PC-3 (cell line): ENCODE results near the gene VPS37D. TPM values are rescaled to one million over a fixed set of nuclear protein-coding genes. Genes with fewer than 3 reads are reported as not detected.
"Not testable (repeated sequence)": the region's sequence is repeated elsewhere in the genome, so short reads cannot be mapped to it uniquely, and the experiment has no call there.

Experiments used
- ATAC-seq: fragments of 200-7000 bp; cut with Tn5 transposase; 2 replicates; pipeline ENCODE4 v1.9.1; 2020; ENCODE audit warnings: mild to moderate bottlenecking, moderate library complexity
- BruUV-seq: library from RNA; stranded (reverse); fragments of 400-500 nt; replicated peaks from 2 replicates; lab custom pipeline; 2021; lab: Mats Ljungman, UMichigan
- CTCF ChIA-PET: fragments of 300-600 bp; sonication (Branson Sonifier 250); formaldehyde crosslinking; loops from one replicate; lab custom pipeline; 2022; ENCODE audit warnings: antibody characterized with exemption; lab: Charles Lee
- POLR2A ChIA-PET: fragments of 300-600 bp; sonication (Branson Sonifier 250); formaldehyde crosslinking; loops from one replicate; lab custom pipeline; 2022; ENCODE audit warnings: antibody characterized with exemption; ENCODE audit not compliant: unreplicated experiment; lab: Charles Lee
- DNase-seq: peaks from one replicate; pipeline ENCODE4 v3.0.0-alpha.2; 2015
- H2AFZ ChIP-seq: fragments of 300-600 bp; sonication (generic); 2 replicates; pipeline ENCODE4 v1.6.0; 2016; ENCODE audit warnings: antibody characterized with exemption, low read length
- H3F3A ChIP-seq: fragments of 300-600 bp; sonication (generic); one replicate; pipeline ENCODE4 v1.6.0; 2017; ENCODE audit warnings: antibody characterized with exemption, low read length, control low read depth, mild to moderate bottlenecking; ENCODE audit not compliant: unreplicated experiment
- H3K27ac ChIP-seq: fragments of 300-600 bp; sonication (generic); 2 replicates; pipeline ENCODE4 v1.5.1; 2016; ENCODE audit warnings: mild to moderate bottlenecking, low read length
- H3K27me3 ChIP-seq: fragments of 300-600 bp; sonication (generic); 2 replicates; pipeline ENCODE4 v1.6.1; 2016; ENCODE audit warnings: low read length, mixed read lengths
- H3K36me3 ChIP-seq: fragments of 300-600 bp; sonication (generic); 2 replicates; pipeline ENCODE4 v1.6.1; 2016; ENCODE audit warnings: low read depth, mixed run types, low read length, mixed read lengths
- H3K4me1 ChIP-seq: fragments of 300-600 bp; sonication (generic); 2 replicates; pipeline ENCODE4 v1.5.1; 2016; ENCODE audit warnings: low read length; ENCODE audit not compliant: insufficient read depth
- H3K4me2 ChIP-seq: fragments of 300-600 bp; sonication (generic); 2 replicates; pipeline ENCODE4 v1.6.0; 2016; ENCODE audit warnings: low read length
- H3K4me3 ChIP-seq: fragments of 300-600 bp; sonication (generic); 2 replicates; pipeline ENCODE4 v1.5.1; 2016; ENCODE audit warnings: mild to moderate bottlenecking, low read length, mixed read lengths
- H3K79me2 ChIP-seq: fragments of 300-600 bp; sonication (generic); 2 replicates; pipeline ENCODE4 v1.6.1; 2017; ENCODE audit warnings: low read length, mixed read lengths
- H3K9ac ChIP-seq: fragments of 300-600 bp; sonication (generic); 2 replicates; pipeline ENCODE4 v1.6.0; 2016; ENCODE audit warnings: mild to moderate bottlenecking, low read length
- H3K9me2 ChIP-seq: fragments of 300-600 bp; sonication (generic); replicated peaks from 2 replicates; pipeline ENCODE4 v1.6.1; 2016; ENCODE audit warnings: mixed run types, low read length, mixed read lengths
- H3K9me3 ChIP-seq: fragments of 300-600 bp; sonication (generic); 2 replicates; pipeline ENCODE4 v1.6.1; 2016; ENCODE audit warnings: low read length, mixed read lengths
- H4K20me1 ChIP-seq: fragments of 300-600 bp; sonication (generic); 2 replicates; pipeline ENCODE4 v1.6.1; 2016; ENCODE audit warnings: low read length, mixed read lengths
- EZH2 ChIP-seq: fragments of 300-600 bp; sonication (generic); IDR thresholded peaks from one replicate; pipeline ENCODE4 v1.6.1; 2017; ENCODE audit warnings: antibody characterized with exemption, mild to moderate bottlenecking, low read length; ENCODE audit not compliant: unreplicated experiment
- EZH2phosphoT487 ChIP-seq: fragments of 300-600 bp; sonication (generic); IDR thresholded peaks from 2 replicates; pipeline ENCODE4 v1.6.1; 2018; ENCODE audit warnings: mild to moderate bottlenecking, antibody characterized with exemption, low read length, borderline replicate concordance
- intact Hi-C: fragments of 100-400 bp; cut with micrococcal nuclease; formaldehyde crosslinking; loops from 2 replicates; pipeline ENCODE4 v1.9.0; 2023
- total RNA-seq: library from RNA; depleted of rRNA; stranded (reverse); fragments of >200 nt; gene quantifications from 2 replicates; pipeline ENCODE4 v1.2.3, GENCODE V29; 2014
- TF ChIP-seq, protein P1 (sequence below): fragments of 300-600 bp; sonication (generic); conservative IDR thresholded peaks from 2 replicates; pipeline ENCODE4 v1.5.1; 2017; ENCODE audit warnings: antibody characterized with exemption, low read depth, mild to moderate bottlenecking, low read length

Gene VPS37D
- total RNA-seq, 1 experiment from 2014 or later, result 6.3 TPM

GRCh38 chr7:73708961-73709549, 41.4 kb downstream of the VPS37D start:
- no peaks in the 10 kb centered on the region for H3K9me3 ChIP-seq
- peaks cover 62% of the 10 kb centered on the region for H3K4me1 ChIP-seq
- no peak overlapping the region for H3K4me3 ChIP-seq
- H3K9ac ChIP-seq, result no peak overlapping the region
- peak overlapping the region; percentile 25 for H3K27ac ChIP-seq
- H3K27me3 ChIP-seq, result no peaks in the 10 kb centered on the region
- H3F3A ChIP-seq, result peaks cover 4% of the 10 kb centered on the region
- ChIA-PET CTCF (no interaction called here), POLR2A (no interaction called here)
- peaks cover 65% of the 10 kb centered on the region for H3K79me2 ChIP-seq
- TF ChIP-seq, protein P1, sequence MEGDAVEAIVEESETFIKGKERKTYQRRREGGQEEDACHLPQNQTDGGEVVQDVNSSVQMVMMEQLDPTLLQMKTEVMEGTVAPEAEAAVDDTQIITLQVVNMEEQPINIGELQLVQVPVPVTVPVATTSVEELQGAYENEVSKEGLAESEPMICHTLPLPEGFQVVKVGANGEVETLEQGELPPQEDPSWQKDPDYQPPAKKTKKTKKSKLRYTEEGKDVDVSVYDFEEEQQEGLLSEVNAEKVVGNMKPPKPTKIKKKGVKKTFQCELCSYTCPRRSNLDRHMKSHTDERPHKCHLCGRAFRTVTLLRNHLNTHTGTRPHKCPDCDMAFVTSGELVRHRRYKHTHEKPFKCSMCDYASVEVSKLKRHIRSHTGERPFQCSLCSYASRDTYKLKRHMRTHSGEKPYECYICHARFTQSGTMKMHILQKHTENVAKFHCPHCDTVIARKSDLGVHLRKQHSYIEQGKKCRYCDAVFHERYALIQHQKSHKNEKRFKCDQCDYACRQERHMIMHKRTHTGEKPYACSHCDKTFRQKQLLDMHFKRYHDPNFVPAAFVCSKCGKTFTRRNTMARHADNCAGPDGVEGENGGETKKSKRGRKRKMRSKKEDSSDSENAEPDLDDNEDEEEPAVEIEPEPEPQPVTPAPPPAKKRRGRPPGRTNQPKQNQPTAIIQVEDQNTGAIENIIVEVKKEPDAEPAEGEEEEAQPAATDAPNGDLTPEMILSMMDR, result no peak
- TF ChIP-seq EZH2phosphoT487 (no peak), EZH2 (no peak)
- no TSS peak for BruUV-seq
- H2AFZ ChIP-seq, result no peak overlapping the region
- intact Hi-C loops, result no loop called here
- H4K20me1 ChIP-seq, result peaks cover 34% of the 10 kb centered on the region
- DNase-seq, result no peak
- ATAC-seq, result no peak
- no peaks in the 10 kb centered on the region for H3K9me2 ChIP-seq
- no peak overlapping the region for H3K4me2 ChIP-seq
- peaks cover 39% of the 10 kb centered on the region for H3K36me3 ChIP-seq

DNA sequence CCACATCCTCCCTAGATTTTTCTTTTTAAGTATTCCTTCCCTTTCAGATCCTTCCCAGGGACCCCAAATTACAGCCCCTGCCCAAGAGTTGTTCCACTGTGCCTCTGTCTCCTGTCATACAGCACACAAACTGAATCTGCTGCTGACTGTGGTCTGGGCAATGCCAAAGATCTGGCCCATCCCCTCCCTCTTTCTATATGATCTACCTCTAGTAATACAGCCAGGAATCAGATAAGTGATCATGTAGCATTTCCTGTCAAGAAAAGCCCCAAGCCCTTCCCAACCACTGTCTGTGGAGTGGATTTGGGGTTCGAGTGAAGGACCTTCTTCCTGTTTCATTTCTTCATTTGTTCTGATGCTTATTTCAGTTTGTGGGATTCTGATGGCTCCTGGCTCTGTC, 45.1 kb downstream of the VPS37D start:
- DNase-seq (no peak), ATAC-seq (no peak)
- Histone ChIP-seq H3K4me3 (no peak overlapping the region), H3K9ac (no peak overlapping the region), H3K9me3 (no peaks in the 10 kb centered on the region), H2AFZ (no peak overlapping the region), H3K4me2 (no peak overlapping the region), H4K20me1 (peaks cover 46% of the 10 kb centered on the region), H3K27me3 (no peaks in the 10 kb centered on the region), H3K4me1 (peaks cover 56% of the 10 kb centered on the region), H3F3A (peaks cover 11% of the 10 kb centered on the region), H3K79me2 (peaks cover 92% of the 10 kb centered on the region), H3K27ac (peak overlapping the region; percentile 33), H3K36me3 (peaks cover 49% of the 10 kb centered on the region), H3K9me2 (no peaks in the 10 kb centered on the region)
- POLR2A ChIA-PET, result no interaction called here
- CTCF ChIA-PET, result no interaction called here
- BruUV-seq, result no TSS peak
- TF ChIP-seq EZH2 (no peak), EZH2phosphoT487 (no peak)
- TF ChIP-seq, protein P1, result no peak
- intact Hi-C loops, result no loop called here

DNA sequence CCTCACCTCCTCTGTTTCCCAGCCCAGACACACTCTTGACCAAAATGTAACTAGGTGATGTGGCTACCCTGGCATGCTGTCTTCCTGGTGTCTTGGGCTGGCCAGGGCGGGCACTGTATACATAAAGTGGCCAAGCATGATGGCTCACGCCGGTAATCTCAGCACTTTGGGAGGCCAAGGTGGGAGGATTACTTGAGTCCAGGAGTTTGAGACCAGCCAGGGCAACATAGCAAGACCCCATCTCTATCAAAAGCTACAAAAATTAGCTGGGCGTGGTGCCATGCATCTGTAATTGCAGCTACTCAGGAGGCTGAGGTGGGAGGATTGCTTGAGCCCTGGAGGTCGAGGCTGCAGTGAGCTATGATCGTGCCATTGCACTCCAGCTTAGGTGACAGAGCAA, 45.7 kb downstream of the VPS37D start:
- DNase-seq, H3K9me3 ChIP-seq, H3K9ac ChIP-seq, intact Hi-C loops, H3K9me2 ChIP-seq, H2AFZ ChIP-seq, BruUV-seq, H3K27me3 ChIP-seq, ATAC-seq, H3K4me2 ChIP-seq, POLR2A ChIA-PET, H3K4me3 ChIP-seq: not testable (repeated sequence)
- Histone ChIP-seq H3K79me2 (peaks cover 97% of the 10 kb centered on the region), H4K20me1 (peaks cover 46% of the 10 kb centered on the region), H3K4me1 (peaks cover 54% of the 10 kb centered on the region), H3F3A (peaks cover 11% of the 10 kb centered on the region), H3K36me3 (peaks cover 47% of the 10 kb centered on the region), H3K27ac (peak overlapping the region; percentile 100; the same call in 1 of the 2 replicates)
- CTCF ChIA-PET, result interaction anchor here (0.6 kb wide), 1 partner anchor 97 kb away, joined by 4 read pairs; no protein-coding TSS in a partner anchor
